Stimulated activated CD4-positive, alpha-beta T cell treated with anti-CD3 and anti-CD28 coated beads, Interleukin-1b, Interleukin-23, amount 100 ng/mL, for 4 hours (primary cell): ENCODE data around the gene IGSF3.

Source experiments
- DNase-seq, 2 donors: peaks; one replicate each; pipeline ENCODE4 v3.0.0-alpha.2; 2020; ENCODE audit warnings: low read depth in 2 of 2

Gene IGSF3

DNA sequence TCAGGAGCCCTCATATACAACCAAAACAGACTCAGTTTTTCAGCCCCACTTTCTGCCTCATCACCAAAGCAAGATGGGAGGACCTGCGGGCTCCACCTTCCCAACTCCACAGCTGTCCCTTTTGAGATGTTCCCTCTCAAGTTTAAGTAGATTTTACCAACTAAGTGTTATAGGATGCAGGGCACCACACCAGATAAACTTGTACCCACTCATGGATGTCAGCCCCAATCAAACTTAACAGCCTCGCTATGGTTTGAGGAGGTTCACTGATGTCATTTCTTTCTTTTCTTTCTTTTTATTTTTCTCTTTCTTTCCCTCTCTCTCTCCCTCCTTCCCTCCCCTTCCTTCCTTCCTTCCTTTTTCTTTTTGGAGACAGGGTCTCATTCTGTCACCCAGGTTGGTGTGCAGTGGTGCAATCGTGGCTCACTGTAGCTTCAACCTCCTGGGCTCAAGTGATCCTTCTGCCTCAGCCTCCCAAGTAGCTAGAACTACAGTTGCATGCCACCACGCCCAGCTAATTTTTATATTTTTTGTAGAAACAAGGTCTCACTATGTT lies 110.1 kb downstream of the IGSF3 start:
- no peak for DNase-seq

DNA sequence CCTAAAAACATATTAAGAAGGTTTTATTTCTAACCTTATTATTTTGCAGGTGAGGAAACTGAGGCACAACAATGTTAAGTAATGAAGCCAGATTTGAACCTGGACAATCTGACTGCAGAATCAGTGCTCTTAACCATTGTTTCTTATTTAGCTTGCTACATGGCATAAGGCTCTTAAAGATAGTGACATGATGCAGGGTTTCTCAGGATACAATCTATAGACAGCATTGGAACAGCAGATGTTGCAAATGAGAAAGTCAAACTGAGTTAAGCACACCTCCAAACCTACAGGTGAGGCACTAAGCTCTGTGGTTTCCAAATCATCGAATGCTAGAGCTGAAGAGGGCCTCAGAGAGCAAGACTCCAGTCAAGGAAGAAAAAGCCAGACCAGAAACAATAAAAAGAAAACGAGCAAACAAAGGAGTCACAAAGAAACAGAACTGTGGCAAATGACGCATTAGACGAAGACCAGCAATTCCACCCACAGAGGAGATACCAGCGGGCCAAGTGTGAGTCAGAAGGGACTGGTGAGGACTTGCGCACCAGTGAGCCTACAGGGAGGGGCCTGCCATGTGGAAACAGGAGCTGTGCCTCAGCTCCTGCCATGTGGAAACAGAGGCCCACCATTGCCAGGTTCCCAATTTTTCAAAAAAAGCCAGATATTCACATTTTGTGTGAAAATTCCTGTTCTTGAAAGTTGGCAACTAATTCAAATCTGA lies 111.1 kb downstream of the IGSF3 start:
- DNase-seq = peak; percentile 46 to 51

DNA sequence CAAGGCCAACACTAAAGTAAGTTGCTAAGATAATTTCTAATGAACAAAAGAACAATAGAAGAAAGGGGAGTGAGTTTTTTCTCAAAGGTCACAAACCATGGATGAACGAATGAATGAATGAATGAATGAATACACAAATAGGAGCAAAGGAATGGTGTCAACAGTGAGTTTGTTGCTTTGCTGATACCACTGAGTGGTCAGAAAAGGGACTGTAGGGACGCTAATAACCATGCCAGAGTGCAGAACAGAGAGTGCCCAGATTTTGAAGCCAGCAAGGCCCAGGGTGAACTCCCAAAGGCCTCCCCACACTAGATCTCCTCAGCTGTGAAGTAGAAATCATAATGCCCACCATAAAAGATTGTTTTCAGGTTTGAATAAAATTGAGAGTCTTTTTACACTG lies 112.6 kb downstream of the IGSF3 start:
- DNase-seq = no peak

DNA sequence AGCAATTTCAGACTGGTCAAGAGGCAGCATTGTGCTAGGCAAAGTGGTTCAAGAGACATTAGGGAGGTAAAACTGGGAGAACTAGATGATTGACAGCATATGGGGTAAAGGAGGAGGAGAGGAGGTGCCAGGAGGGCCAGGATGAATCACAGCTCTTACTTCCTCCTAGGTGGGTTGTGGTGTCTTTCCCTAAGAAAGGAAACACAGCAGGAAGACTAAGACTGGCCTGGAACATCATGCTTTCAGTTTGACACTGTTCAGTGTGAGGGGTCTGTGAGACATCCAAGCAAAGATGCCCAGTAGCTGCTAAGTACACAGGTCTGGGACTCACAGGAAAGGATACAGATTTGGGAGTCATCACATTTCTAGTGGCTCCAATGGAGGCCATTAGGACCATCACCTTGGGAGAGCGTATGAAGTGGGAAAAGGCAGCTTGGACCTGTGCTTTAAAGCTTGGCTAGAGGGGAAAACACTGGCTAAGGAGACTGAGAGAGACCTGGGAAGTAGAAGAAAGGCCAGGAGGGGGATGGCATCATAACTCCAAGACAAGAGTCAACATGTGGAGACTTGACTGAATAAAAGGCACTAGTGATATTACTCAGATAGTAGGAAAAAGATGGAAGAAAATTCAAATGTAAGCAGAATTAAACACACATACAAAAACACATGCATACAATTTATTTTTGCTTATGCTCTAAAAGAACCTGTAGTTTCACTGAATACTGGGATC lies 114.0 kb downstream of the IGSF3 start:
- no peak for DNase-seq

DNA sequence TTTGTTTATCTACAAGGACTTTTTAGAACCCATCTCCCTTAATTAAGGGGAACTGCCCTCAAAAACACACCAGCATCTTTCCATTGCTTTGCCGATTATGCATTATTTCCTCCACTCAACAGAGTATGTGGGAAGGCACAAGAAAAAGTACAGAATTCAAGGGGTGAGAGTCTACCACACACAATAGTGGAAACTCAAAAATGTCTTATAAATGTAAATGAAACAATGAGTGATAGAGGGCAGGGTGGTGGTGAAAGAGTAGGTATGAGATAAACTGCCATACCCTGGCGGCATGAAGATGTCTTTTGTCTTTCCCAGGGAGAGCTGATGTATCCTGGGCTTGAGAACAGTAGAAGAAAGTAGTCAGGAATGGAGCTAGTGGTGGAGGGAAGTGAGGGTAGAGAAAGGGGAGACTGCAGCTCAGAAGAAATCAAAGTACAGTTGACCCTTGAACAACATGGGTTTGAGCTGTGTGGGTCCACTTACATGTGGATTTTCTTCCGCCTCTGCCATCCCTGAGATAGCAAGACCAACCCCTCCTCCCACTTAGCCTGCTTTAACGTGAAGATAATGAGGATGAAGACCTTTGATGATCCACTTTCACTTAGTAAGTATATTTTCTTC lies 121.1 kb downstream of the IGSF3 start:
- DNase-seq = no peak

DNA sequence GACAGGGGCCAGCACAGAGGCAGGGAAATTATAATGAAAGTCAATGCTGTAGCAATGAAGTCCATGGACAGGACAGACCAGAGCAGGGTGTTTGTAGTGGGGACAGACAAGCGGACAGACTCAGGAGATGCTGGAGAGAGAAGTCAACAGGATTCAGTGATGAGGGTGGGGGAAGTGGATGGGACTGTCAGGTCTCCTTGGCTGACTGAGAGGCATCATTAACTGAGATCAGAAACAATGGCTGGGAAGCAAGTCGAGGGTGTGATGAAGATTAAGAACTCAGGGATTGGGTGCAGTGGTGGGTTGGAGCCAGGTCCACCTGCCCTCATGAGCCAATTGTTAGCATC lies 122.2 kb downstream of the IGSF3 start:
- no peak for DNase-seq

DNA sequence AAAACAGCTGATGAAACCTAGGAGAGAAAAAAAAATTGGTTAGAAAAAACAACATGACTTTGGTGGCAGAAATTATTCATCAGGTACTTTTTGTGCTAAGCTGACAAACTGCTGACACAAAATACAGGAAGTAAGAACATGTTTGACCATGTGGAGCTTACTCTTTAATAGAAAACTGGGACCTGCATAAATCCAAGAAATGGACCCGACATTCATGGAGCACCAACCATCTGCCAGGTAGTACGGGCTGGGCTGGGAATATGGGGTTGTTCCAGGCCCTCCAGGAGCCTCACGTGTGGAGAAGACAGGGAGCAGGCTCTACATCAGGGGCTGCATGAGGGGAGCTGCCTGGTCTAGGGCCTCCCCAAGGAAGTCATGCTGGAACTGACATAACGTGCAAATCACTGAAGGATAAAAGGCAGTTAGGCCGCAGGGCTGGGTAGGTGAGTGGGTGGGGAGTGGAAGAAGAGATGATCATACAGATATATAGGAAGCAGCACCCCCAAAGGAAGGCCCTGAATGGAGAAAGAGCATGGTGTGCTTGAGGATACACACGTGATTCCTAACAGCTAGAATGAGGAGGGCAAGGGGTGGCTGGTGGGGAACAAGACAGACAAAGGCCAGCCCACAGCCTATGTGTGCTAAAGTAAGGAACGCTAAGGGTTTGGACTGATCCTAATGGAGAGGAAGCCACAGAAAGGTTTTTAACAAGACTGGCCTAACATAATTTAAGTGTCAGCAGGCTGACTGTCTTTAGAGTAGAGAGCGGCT lies 122.8 kb downstream of the IGSF3 start:
- no peak for DNase-seq

DNA sequence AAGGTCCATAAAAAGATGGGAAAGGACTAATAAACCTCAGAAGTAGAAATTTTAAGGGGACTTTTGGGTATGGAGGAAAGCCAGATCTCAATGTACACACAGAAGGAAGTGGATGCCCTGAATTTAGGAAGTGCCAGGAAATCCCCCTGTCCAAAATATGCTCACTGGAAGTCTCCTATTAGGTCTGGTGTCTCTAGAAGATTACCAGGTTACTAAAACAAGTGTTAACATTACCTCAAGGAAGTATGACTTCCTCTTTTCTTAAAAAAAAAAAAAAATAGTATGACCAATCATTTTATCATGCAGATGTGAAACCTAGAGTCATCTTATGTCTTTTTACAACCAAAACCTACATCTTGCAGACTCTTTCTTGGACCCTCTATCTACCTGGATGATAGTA lies 127.4 kb downstream of the IGSF3 start:
- no peak for DNase-seq

DNA sequence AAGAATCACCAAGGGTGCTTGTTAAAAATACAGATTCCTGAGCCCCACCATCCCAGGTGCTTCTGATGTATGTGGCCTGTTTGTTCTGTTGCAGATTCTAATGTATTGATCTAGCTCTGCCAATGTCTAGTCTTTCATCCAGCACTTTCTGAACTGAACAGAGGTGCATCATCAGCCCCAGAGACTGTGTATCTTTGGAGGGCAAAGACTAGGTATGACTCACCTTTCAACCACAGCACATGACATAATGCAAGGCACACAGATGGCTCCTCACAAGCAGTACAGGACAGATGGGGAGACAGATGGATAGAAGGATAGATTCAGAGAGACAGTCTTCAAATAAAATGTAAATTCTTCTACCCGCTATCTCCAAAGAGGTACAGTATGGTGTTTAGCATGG lies 129.0 kb downstream of the IGSF3 start:
- DNase-seq = peak in 1 of 2 donors; percentile 27

DNA sequence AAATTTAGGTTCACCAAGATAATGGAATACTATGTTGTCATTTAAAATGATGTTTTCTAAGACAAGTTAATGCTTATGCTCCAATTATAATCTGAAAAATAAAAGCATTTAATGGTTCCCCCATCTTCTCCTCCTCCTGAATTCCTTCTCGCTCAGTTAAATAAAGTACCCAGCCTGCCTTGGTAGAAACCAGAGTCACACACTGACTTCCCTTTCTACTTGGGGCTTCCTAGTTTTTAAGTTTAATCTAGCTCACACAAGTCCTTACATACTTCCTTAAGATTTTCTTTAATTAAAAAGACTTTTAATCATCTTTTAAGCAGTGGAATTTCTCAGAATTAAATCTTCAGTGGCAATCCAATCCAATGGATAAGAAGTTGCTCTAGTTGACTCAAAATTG lies 129.6 kb downstream of the IGSF3 start:
- no peak for DNase-seq

DNA sequence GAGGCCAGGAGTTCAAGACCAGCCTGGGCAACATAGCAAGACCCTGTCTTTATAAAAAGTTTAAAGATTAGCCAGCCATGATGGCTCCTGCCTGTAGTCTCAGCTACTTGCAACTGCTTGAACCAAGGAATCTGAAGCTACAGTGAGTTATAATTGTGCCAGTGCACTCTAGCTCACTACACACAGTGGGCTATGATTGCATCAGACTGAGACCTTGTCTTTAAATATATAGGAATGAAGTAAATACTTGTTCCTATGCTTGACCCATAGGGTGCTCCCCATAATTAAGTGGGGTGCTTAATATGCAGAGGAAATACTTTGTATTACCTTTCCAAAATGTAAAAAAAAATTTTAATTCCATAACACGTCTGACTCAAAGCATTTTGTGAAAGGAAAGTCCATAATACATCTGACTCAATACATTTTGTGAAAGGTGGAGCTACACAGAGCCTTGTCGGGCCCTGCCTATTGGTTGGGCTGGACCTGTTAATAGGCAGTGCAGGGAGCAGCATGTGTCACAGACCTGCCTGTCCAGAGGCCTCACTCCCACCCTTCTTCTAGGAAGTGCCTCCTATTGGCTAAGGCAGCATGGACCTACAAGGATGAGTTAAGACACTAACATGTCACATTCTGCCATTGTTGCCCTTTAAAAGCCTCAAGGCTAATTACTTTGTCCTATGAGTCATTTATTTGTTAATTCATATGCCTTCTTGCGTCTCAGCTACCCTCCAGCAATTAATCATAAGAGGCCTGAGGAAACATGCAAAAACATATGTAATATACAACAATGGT lies 130.3 kb downstream of the IGSF3 start:
- no peak for DNase-seq

DNA sequence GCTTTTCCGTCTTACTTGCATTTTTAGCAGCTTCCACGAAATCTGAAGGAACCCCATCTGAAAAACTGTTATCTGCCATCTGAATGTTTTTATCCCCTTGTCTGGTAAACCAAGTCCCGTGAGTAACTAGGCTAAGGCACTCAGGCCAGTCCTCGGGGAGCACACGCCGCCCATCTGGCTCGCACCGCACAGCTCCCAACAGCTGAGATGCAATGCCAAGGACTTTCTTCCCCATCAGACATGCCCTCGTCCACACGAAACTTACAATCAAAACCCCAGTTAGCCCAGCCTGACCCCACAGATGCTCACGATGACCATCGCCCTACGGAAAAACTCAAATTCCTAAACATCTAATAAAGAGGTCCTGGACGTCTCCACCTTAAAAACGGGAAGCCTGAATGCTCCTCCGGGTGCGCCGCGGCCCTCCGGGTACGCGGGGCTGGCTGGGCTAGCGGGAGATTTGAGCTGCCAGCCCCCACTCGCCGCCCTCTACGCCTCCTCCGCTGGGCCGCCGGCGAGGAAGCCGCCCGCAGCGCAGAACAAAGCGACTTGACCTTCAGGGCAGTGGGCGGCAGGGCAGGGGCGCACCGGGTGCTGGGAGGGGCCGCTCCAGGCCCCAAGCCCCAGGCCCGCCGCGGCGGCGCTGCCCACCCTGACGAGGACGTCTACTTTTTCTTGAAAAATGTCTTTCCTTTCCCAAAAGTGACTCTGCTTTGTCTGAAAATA lies 133.4 kb downstream of the IGSF3 start:
- DNase-seq = no peak

DNA sequence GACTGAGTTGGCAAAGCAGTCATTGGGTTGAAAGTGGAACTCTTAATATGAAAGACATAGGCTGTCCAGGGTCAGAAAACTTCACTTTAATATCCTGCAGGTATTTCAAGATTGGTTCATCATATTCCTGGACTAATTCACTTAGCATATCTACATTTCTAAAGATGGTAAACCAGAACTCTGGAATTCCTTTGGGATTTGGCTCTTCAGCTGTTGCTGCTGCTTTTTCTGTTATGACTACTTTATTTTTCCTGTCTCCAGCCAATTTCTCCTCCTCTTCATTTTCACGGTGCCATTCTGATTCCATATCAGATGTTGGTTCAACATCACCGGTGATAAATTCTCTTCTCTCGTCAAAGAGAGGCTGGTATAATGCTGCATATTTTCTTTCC lies 134.1 kb downstream of the IGSF3 start:
- DNase-seq = no peak

DNA sequence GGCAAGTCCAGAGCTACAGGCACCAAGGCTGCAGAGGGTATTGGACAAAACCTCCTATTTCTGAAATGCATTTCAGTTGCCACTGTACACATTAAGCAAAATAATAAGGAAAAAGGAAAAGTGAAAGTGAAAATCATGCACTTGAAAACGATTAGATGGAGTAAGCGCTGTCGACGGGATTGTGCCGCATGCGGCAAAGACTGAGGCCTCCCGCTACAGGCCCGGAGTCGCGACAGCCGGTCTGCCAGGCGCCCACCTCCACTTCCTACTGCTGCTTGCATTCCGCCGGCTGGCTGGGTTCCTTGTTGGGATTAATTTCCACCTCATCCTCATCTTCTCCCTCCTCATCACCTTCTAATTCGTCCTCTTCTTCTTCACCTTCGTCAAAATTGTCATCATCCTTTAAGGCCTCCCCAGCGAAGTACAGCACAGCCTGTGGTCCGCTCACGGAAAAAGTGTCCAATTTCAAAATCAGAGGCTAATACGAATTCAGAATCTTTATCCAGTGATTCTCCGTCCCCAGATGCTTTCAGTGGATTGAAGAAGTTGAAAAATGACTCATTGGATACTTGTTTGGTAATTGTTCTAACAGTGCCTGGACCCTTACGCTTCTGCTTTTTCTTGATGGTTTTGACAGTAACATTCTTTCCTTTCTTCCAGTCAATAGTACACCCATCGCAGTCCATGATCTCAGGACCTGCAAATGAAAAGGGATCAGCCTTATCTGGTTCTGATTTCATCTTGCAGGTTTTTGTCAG lies 134.7 kb downstream of the IGSF3 start:
- DNase-seq = no peak

DNA sequence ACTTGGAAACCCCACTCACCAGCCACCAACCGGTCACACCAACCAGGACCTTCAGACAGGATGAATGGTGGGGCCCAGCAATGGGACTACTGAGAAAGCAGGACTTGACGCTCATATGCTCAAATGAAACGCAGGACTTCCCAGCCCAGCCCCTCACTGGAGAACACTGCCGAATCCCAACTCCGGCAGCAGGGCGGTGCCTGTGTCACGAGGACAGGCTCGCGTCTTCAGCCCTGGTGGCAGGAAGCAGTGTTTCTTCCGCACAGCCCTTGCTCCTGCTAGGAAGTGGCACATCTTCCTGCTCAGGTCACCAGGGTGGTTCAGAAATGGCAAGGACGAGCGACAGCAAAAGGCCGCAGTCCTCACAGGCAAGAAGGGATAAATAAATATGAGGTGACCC lies 135.6 kb downstream of the IGSF3 start:
- DNase-seq = no peak

DNA sequence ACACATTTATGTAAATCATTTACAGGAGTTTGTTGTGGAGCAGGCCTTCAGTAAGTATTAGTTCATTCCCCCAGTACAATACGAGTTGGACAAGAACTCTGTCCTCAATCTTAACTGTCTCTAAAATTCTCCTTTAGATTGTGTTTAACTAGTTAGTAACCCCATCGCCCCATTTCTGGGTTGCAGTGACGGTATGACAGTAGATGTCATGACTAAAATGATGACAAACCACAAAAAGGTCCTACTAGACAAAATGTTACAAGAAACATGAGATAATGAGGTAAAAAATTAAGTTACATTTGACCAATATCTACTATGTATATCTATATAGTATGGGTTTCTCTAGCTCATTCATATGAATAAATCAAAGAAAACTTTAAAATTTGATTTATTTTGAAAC lies 137.9 kb downstream of the IGSF3 start:
- no peak for DNase-seq

DNA sequence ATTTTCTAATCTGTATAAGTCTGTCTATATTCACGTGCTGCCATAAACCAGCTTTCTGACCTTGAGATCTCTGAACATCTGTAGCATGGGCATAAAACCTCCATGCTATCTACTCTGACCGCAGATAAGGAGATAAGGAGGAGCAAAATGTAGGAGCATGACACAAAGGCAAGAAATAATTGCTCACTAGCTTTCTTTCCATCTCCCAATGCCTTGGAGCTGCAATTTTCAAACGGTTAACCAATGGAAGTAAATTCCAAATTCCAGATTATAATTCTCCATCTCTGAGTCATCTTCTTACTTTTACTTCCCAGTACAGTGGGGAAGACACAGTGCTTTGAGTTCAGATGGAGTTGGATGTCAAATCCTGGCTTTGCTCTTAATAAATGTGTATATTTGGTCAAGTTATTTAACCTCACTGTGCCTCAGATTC lies 138.3 kb downstream of the IGSF3 start:
- DNase-seq = no peak

DNA sequence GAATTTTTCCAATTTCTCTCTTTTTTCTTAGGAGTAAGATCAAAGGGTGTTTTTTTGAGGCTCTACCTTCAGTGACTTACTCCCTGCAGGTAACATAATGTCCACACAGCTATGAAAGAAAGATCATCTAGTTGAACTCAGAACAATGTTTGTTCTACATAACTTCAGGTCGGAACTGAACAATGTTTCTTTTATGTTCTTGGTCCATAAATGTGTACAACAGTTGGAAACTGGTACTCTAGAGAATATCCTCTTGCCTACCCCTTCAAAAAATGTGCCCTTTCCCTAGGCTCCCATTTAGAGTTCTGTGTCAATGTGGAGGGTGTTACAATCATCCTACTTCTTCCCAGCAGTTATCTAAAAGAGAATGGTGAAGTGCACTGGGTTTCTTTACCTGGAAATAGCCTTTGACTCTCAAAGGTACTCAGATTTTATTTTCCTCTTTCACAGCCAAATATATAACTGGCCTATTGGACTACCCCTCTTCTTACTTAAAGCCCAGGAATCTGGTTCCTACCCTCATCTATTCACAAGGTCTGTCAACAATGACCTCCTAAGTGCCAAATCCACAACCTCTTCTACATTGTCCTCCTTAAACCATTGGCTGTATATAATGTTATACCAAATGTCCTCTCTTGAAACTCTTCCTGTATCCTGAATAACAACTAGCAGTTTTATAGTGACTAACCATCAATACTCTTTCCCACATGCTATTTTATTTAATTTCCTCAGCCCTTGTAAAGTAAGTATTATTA lies 139.0 kb downstream of the IGSF3 start:
- DNase-seq = no peak

DNA sequence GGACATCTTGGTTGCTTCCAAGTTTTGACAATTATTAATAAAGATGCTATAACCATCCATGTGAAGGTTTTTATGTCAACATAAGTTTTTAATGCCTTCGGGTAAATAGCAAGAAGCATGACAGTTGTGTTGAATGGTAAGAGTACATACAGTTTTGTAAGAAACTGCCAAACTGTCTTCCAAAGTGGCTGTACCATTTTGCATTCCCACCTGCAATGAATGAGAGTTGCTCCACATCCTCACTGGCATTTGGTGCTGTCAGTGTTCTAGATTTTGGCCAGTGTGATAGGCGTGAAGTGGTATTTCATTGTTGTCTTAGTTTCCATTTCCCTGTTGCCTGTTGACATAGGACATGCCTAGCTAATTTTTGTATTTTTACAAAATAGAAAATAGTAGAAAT lies 142.1 kb downstream of the IGSF3 start:
- no peak for DNase-seq
